GF-D8 (cell line): ENCODE results near the gene HUNK.
"Not testable (repeated sequence)": the region's sequence is repeated elsewhere in the genome, so short reads cannot be mapped to it uniquely, and the experiment has no call there.

ENCODE experiments used
- DNase-seq: peaks from one replicate; lab custom pipeline; 2025; lab: John Stamatoyannopoulos, UW

Gene HUNK

DNA sequence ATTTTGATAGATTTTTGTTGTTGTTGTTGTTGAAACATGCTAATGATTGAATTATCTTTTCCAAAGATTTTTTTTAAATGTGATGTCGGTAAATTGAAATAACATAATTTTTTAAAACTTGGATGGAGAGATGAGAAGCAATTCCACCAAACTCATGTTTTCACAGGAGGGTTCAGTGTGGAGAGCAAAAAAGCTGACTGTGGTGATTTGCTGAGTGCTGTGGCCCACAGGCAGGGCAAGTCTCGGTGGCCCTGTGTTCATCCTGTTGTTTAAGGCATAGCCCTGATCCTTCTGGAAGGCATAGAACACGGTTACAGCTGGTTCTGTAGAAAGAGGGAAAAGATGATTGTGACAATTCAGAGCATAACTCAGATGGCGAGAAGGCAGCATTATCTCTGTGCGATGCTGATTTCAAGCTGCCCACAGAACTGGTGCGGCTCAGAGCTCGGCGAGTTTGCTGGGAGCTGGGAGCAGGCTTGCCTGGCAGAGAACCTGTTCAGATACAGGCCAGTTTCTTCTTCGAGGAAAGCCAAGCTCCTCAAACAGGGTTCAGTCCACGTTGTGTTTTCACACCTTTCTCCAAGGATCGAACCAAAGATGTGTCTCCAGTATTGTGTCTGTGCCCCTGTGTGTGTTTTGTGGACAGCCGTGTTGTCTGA, 127.1 kb downstream of the HUNK start:
- DNase-seq = no peak

GRCh38 chr21:32001390-32001789, 128.6 kb downstream of the HUNK start:
- no peak for DNase-seq

DNA sequence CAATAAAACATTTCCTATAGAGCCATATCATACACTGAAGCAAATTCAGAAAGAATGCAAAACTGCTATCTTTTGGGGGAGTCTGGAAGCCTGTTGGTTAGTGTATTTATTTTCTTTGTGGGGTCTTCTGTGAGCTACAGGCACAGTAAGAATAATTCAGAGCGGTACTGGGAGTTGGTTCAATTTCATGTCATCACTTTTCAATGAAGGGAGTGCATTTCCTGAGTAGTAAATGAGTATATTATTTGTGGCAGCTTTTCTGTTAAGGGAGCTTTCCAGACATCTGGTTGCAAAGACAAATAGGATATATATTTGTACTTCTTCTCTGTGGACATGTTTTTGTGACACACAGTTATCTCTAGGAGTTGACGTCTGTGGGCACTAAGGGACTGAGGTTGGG, 130.6 kb downstream of the HUNK start:
- no peak for DNase-seq

DNA sequence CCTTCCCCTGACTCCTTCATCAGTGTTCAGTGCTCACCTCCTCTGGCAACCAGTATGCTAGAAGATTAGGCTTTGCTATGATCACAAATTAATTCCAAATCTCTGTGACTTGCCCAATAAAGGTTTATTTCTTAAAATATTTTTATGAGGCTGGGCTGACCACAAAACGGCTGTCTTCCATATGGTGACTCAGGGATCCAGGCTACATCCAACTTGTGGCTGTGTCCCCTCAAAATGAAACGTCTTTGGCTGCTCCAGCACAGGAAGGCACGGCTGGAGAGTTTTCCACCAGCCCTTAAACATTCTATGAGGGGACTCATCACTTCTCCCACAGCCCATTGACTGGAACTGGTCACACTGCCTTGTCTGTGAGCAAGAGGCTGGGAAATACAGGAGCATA, 131.5 kb downstream of the HUNK start:
- no peak for DNase-seq

DNA sequence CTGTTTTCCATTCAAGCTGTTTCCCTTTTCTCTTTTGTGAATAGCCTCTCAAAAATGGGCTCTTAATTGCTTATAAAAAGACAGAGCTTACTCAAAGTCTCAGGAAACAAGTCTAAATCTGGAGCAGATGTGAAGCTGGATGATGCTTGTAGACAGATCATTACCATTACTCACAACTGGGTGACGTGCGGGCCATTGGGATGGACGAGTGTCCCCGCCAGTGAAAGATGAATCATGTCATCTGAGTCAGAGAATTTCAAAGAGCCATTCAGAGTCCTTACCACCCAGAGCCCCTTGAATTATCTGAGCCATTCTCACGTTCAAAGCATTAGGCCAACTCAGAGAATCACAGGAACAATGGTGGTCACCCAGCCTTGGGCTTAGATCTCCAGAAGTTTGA, 134.6 kb downstream of the HUNK start:
- no peak for DNase-seq

DNA sequence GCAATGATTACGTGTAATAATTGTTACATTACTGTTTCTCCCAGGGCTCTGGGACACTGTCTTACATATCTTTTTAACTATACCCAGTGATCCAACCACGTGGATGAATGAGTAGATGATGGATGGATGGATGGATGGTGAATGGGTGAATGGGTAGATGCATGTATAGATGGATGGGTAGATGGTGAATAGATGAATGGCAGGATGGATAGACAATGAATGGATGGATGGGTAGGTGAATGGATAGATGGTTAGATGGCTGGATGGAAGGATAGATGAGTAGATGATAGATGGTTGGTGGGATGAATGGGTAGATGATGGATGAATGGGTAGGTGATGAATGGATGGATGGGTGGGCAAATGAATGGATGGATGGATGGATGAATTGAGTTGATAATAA, 135.9 kb downstream of the HUNK start:
- DNase-seq = no peak

DNA sequence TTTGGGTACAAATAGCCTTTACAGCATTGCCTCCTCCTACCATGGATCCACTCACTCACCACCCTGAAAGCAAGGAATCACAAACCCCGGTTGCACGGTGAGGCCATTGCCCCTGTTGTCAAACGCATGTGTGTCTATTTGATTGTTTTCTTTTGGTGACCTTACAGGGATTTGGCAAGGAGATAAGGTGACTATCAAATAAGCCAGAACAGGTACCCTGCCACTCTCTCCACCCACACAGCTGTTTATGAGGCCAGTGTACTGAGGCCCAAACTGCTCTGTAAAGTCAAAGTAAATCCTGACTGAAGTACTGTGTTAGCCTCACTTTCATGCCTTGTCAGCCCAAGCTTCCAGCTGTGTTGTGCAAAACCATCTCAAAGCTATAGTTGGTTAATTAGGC, 136.4 kb downstream of the HUNK start:
- no peak for DNase-seq

DNA sequence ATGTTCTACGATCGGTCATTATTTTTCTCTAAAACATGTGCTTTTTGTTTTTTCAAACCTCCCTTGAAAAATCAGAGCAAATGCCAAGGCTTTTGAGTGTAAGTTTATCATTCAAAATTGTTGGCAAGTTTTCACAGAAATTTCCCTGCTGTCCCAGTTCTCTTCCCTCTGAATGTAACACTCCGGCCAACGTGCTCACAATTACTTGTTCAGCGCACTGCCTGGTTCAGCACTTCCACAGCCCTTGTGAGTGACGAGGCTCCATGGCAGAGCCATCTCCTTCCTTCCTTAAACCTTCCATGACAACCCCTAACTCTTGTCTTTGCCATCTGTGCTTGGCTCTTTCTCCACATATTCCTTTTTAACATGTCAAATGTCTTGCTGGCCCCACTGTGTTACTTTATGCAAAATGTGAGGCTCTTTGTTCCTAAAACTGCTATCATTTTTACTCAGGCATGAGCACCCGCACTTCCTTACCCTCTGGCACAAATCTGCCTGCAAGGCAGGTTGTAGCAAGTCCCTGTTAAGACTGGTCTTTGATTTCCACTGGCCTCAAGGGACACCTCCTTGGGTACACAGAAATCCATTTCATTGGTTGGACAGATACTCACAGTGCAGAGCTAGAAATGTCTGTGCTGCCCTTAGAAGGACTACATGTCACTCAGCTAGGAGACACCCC, 142.8 kb downstream of the HUNK start:
- DNase-seq = no peak

DNA sequence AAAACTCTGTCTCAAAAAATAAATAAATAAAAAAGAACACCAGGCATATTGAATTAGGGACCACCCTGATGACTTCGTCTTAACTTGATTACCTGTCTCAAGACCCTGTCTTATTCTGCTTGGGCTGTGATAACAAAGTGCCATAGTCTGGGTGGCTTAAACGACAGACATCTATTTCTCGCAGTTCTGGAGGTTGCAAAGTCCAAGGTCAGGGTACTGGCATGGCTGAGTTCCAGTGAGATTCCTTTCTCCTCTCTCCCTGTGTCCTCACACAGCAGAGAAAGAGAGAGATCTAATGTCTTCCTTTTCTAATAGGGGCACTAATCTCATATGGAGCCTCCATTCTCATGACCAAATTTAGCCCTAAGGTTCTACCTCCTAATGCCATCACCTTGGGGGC, 145.6 kb downstream of the HUNK start:
- DNase-seq = no peak

DNA sequence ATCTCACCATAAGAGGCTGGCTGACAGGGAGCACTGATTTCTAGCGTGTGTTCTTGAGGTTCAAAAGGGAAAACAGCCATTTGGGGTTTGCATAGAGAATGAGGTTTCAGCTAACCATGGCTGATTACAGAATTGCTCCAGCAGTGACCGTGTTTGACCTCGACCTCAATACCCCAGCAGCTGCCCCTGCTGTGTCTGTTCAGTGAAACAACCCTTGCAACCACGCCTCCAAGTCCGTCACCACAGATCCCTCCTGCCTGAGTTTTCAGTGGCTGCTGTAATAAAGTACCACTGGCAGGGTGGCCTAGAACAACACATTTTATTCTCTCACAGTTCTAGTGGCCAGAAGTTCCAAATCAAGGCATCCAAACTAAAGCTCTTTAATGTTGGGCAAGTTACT, 147.7 kb downstream of the HUNK start:
- no peak for DNase-seq

DNA sequence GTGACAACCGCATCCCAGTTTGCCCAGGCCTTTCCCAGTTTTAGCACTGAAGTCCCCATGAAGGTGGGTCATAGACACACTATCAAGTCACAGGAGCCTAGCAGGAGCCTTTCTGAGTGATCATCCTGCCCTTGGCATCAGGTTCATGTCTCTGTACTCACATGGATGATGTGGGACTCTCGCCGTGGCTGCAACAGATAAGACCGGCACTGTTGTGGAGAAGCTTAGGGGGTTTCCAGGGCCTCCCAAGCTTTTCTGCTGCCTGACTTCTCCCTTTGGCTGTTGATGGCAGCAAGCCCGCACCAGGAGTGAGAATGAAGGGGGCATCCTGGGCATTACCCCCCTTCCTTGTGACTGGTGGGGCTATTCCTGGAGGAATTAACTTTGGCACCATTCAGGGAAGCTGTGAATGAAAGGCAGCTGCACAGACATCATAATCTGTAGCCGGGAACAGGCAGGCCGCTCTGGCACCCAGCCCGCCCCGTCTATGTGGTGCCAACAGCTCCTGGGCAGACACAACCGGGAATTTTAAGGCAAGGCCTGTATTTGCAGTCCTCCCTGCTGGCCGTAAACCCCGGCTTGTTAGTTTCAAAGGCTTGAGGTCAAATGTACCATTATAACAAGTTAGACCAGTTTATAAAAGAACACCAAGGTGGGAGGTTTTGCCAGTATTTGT, 148.6 kb downstream of the HUNK start:
- DNase-seq = no peak

DNA sequence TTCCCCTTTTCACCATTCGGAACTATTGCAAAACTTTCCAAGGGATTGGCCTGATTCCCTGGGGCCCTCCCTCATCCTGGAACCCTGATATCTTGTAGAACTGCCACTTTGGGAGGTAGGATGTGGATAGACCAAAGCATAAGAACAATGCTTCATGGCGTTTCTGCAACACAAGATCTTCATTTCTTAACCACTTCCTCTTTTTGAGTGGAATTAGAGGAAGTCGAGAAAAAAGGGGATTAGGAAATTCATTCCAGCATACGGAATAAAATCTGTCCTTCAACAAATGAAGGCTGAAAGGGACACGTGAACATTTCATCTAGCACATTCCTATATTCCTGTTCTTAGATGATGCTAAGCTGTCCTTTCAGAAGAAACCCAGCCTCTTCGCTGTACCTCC, 149.3 kb downstream of the HUNK start:
- DNase-seq = peak; percentile 76

- no peak for DNase-seq
Measured at GRCh38 chr21:32030146-32030652, 157.4 kb downstream of the HUNK start.

DNA sequence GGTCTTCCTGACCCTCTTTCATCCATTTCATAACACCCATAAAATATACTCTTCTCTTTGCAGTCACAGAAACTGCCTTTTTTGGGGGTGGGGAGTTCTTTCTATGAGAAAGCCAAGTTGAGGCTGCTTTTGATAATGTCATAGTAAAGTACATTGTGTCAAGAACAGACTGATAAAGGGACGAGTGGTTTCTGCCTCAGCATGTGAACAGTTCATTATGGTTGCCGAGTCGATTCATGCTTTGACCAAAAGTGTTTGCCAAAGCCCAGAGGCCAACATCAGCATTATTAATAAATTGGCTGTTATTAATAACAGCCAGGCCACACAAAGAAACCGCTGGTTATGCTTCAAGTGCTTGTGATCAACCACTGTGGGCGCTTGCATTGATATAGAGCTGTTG, 162.0 kb downstream of the HUNK start:
- no peak for DNase-seq

GRCh38 chr21:32035617-32036016, 162.8 kb downstream of the HUNK start:
- no peak for DNase-seq

- DNase-seq = no peak
Measured at GRCh38 chr21:32036756-32037155, 163.9 kb downstream of the HUNK start.

DNA sequence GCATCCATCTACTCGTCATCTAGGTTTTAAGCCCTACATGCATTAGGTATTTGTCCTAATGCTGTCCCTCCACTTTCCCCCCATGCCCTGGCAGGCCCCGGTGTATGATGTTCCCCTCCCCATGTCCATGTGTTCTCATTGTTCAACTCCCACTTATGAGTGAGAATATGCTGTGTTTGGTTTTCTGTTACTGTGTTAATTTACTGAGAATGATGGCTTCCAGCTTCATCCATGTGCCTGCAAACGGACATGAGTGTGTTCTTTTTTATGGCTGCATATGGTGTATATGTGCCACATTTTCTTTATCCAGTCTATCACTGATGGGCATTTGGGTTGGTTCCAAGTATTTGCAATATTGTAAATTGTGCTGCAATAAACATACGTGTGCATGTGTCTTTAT, 165.9 kb downstream of the HUNK start:
- not testable (repeated sequence) for DNase-seq

- no peak for DNase-seq
Measured at GRCh38 chr21:32043458-32043857, 170.6 kb downstream of the HUNK start.

- DNase-seq = no peak
Measured at GRCh38 chr21:32044205-32045180, 171.7 kb downstream of the HUNK start.

DNA sequence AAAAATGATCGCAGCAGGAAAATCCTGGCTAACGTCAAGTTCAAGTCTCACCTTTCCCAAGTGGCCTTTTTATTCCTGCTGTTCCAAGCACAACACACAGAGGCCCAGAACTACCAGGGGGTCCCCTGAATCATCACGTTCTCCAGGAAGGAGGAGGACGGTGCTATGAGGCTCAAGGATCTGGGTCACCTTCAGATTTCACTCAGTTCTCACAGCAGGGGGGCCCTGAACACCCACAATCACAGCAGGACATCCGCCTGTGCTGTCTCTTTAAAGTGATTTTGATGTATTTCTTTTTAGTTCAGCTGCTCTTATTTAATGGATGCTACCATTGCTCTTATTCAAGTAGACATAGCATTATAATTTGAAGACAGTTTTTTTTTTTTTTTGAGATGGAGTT, 173.4 kb downstream of the HUNK start:
- DNase-seq = no peak

DNA sequence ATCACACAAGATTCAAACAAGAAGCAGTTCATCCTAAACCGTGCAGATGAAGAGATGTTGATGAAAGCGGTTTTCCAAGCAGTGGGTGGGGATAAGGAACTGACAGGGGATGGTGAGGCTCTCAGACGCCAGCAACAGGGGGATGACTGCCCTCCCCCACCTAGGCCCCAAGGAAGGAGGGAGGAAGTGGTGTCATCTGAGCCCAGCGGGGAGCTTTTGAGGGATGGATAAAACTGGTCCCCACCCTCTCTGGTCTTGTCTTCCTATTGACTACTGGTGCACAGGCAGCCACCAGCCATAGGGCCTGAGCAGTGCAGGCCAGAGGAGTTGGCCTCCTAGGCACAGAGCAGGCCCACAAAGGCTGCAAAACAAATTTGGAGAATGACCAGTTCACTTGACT, 175.5 kb downstream of the HUNK start:
- DNase-seq = no peak
